HS-27A (cell line): ENCODE data around the gene CAMK4.
A peak's percentile ranks its signal among the peaks of the same experiment; 100 is the strongest.
"Not testable (repeated sequence)": the region's sequence is repeated elsewhere in the genome, so short reads cannot be mapped to it uniquely, and the experiment has no call there.

Experiments
- DNase-seq: peaks from one replicate; pipeline ENCODE4 v3.0.0-alpha.2; 2012; ENCODE audit warnings: low read depth, missing footprints

Gene CAMK4

DNA sequence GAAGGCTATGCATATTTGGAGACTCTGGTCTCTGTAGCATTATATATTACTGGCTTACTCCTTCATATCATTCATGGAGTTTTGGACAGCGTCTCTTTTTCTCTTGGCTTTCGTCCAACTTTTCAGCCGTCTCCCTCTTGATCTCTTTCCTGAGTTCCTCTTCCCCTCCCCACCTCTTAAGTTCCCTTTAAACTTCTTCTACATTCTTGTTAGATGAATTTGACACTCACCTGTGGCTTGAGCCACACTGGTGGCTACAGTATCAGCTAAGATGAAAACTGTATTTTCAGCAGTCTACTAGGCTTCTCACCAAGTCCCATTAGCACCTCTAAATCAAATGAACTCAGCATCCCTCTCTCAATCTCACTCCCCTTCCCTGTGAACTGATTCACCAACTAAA, 160.0 kb downstream of the CAMK4 start:
- no peak for DNase-seq

DNA sequence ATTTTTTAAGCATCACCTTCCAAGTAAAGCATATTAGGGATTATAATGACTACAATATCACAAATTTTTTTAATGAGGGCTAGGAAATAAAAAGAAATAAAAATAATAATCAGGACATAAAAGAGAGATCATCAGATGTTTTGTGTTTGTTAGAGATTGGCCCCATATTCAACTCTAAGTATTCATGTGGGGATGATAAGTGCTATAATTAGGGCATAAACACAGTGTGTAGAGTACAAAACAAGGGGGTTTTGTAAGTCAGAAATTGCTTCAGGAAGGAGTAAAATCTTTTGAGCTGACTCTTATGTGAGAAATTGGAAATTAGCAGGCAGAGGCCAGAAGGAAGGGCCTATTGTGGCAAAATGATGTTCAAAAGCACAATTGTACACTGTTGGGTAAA, 160.9 kb downstream of the CAMK4 start:
- no peak for DNase-seq

DNA sequence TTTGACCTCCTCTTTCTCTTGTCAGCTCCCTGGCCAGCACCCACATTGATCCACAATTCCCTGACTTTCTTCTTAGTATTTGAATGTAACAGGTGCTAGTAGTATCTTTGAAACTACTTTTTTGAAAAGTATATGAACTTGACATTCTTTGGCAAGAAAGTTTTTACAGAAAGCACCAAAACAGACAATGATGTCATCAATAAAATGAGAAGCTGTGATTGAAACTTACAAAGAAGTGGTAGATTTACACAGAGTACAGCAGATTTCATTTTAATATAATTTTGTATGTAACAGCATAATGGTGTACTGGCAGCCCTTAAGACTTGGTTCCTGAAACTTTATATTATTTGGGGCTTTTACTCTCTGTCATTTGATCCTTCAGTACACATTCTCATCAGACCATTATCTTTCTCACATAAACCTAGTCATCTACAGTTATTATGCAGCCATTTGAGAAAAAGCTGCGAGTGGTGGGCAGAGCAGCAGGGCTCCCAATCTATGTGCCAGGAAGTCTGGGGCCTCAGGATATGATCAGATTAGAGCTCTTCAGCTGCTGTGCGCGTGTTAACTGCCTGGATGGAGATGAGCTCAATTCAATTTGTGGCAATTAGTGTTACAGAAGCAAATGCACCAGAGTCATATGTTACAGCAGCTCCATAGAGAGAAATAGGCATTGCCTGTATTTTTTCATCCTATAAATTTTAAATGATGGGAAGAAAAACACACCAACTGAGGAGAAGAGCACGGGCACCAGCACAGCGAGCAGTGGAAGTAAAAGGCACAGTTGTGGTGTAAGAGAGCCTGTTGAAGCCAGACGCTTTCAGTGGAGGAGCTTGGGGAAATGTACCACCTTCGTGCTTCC, 162.0 kb downstream of the CAMK4 start:
- no peak for DNase-seq

DNA sequence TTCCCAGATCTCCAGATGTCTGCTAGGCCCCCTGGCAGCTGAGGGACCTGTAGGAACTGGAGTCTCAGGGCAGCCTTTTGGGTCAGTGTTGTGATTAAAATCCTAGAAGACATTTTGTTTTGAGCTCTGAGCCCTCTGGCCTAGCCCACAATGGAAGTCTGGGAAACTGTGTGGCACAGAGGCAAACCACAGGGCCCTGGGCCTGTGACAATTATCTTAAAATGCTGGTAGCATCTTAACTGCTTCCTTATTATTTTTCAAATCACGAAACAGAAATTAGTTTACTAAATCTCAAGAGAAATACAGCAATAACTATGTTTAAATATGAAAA, 162.6 kb downstream of the CAMK4 start:
- no peak for DNase-seq

DNA sequence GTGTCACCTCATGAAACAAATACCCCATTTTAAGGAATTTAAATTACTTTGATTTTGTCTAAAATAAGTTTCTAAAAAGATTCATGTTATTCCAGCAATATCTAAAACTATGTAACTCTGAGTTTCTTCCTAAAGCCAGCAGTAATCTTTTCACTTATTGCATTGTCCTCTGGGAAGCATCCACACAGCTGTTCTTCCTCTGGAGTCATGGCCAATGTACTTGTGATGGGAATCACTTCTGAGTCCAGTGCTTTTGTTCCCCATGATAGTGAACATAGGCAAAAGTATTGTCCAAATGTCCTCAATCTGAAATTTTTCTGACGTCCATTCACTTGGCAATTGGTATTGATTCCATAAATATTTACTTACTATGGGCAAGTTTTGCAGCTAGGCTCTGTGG, 163.2 kb downstream of the CAMK4 start:
- DNase-seq: no peak

DNA sequence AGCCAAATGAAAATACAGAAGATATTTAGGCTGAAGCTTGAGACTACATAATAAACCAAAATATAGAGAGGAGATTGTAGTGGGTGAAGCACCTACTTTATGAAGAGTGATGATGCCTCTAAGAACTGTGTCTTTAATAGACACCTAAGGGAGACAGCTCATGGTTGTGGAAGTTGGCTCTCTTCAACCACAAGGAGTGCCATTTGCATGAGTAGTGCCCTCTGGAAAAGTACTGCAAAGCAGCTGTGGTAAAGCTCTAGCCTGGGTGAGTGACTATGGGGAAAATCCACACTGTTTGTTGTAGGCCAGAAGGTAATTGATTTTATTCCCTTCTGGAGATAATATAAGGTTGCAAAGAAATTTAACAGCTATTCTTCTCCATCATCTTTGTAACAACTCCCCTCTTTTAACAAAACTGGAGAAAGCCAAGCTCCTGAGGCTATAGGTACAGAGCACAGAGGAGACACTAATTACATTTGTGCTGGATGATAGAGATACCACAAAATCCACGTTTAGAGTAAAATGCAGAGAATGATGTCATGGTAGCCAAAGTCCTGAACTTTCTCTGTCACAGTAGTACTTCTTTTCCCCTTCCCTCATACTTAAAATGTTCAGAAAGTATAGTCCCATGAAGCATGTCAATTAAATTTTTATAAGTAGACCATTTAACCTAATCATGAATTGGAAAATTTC, 165.4 kb downstream of the CAMK4 start:
- peak; percentile 51 for DNase-seq

DNA sequence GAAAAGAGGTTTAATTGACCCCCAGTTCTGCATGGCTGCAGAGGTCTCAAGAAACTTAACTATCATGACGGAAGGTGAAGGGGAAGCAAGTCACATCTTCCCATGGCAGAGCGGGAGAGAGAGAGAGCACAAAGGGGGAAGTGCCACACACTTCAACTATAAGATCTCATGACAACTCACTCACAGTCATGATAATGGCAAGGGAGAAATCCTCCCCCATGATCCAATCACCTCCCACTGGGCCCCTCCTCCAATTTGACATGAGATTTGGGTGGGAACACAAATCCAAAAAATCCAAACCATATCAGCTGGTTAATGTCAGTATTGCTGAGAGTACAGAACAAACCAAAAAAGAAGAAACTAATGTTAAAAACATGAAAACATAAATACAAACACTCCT, 168.0 kb downstream of the CAMK4 start:
- DNase-seq: no peak

DNA sequence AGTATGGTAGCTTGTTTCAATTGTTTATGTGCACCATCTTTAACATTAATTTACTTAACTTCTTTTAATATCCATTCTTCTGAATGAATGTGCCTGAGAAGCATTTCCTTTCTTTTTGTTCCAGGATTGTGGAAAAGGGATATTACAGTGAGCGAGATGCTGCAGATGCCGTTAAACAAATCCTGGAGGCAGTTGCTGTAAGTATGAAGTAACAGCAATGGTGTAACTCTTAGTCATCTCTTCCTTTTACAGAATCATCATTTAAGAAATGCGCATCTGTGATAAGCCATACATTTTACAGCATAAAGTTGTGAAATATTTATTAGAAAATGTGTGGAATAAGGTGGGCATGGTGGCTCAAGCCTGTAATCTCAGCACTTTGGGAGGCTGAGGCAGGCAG, 170.4 kb downstream of the CAMK4 start:
- no peak for DNase-seq

DNA sequence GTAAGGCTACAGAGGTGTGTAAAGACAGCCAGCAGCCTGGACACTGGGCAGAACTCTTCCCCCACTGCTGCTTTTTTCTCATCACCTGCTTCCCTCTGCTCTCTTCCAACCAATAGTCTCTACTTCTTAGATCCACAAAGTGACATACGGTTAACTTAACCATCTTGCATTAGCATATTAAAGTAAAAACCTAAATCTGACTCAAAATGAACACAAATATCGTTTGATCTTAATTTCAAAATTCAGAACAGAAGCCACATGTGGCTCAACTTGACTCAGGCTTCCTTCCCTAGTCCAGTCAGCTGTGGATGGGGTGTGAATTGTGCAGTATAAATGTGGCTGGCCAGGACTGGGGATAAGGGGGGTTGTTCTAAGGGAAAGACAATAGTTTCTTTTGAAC, 173.8 kb downstream of the CAMK4 start:
- DNase-seq: no peak

DNA sequence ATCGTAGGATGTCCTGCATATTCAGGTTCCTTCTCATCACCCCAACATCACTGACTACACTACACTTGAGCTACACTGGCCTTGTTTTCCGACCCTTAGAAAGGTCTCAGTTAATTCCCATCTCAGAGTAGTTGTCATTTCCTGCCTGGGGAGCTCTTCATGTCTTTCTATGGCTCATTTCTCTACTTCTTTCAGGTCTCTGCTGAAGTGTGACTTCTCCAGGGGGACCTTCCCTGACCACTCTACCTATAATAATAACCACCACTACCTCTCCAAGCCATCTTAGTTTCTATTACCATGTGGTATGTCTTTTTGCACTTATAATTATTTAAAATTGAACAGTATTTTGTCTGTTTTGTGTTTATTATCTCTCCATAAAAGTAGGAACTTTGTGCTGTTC, 174.9 kb downstream of the CAMK4 start:
- no peak for DNase-seq

DNA sequence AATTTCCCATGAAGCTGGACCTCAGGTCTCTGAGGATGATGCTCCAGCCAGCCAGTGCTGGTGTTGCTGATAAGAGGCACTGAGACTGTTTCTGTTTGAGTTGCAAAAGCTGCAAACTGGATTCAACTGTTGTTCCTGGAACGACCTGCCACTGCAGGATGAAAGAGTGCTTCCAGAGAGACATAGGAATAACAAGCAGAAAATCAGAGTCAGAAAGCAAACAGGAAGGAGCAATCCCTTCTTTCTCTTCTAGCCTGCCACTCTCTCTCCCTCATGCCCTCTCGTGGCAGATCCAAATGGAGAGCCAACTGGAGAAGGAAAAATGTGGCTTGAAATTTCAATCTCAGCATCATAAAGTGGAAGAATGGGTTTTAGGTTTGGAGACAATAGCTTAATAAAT, 177.7 kb downstream of the CAMK4 start:
- no peak for DNase-seq

DNA sequence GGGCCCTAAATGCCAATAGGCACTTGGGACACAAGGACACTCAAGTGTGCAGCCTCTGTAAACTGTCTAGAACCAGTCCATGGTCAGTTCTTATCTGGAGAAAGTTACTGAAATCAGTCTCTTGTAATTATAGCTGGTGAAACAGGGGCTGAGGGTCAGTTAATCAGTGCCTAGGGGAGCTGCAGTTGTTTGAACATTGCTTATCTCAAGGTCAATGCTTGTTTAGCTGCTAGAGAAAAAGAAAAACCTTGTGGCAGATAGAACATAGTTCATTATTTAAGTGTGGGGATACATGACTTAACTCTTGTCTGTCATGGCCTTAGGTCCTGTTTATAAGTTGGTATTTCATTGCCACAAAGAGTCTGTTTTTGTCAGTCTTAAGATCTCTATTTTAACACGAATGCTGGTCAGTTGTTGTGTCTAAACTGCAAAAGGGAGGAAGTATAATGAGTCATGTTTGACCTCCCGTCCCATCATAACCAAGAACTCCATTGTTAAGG, 180.1 kb downstream of the CAMK4 start:
- no peak for DNase-seq

DNA sequence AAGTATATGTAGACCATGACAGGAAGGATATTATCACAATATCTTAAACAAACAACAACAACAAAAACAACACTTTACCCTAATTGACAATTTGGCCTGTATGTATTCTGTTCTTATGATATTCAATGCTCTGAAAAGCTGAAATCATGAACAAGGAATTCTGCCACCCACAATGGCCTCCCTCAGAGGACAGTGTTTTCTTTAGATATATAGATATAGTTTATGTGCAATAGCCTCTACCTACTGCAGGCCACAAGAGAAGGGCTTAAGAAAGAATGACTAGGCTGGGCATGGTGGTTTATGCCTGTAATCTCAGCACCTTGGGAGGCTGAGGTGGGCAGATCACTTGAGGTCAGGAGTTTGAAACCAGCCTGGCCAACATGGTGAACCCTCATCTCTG, 183.4 kb downstream of the CAMK4 start:
- DNase-seq: no peak

DNA sequence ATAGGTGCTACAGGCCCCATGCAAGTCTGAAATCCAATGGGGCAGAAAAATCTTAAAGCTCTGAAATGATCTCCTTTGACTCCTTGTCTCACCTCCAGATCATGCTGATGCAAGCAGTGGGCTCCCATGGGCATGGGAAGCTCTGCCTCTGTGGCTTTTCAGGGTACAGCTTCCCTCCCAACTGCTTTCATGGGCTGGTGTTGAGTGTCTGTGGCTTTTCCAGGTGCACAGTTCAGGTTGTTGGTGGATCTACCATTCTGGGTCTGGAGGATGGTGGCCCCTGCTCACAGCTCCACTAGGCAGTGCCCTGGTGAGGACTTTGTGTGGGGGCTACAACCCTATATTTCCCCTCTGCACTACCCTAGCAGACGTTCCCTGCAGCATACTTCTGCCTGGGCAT, 184.6 kb downstream of the CAMK4 start:
- DNase-seq: no peak

DNA sequence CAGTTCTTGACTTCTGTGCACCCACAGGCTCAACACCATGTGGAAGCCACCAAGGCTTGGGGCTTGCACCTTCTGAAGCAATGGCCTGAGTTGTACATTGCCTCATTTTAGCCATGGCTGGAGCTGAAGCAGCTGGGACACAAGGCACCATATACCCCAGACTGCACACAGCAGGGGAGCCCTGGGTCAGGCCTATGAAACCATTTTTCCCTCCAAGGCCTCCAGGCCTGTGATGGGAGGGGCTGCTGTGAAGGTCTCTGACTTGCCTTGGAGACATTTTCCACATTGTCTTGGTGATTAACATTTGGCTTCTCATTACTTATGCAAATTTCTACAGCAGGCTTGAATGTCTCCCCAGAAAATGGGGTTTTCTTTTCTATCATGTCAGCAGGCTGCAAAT, 185.1 kb downstream of the CAMK4 start:
- DNase-seq: not testable (repeated sequence)

DNA sequence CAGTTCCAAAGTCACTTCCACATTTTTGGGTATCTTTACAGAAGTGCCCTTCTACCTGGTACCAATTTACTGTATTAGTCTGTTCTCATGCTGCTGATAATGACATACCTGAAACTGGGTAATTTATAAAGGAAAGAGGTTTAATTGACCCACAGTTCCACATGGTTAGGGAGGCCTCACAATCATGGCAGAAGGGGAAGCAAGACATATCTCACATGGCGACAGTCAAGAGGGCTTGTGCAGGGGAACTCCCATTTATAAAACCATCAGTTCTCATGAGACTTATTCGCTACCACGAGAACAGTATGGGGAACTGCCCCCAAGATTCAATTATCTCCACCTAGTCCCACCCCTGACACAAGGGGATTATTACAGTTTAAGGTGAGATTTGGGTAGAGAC, 185.9 kb downstream of the CAMK4 start:
- not testable (repeated sequence) for DNase-seq

DNA sequence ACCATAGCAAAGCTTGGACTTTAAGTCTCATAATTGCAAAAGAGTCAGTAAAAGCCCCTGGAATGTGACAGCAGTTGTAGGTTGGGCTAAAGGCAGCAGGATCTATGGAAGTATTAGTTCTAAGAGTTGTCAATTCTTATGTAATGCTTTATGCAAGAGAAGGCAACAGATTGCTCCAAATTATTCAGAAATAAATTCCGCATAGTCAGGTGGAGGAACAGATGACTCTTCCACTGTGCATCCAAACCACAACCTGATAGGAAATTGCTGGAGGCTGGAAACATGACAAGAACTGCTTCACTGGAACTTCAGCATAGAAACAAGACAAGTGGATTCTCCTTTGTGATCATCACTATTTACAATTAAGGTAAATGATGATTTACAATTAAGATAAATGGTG, 187.1 kb downstream of the CAMK4 start:
- no peak for DNase-seq

DNA sequence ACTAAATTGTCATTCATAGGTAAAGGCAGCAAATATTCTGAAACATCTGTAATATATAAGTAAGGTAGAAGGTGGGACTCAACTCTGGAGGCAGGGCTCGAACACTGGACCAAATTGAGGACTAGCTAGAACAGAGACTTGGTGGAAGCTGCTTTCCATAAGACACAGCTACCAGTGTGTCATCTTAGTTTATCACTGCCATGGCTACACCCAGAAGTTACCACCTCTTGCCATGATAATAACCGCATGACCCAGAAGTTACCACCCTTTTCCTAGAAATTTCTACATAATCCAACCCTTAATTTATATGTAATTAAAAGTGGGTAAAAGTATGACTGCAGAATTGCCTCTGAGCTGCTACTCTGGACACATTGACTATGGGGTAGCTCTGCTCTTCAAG, 188.4 kb downstream of the CAMK4 start:
- no peak for DNase-seq

DNA sequence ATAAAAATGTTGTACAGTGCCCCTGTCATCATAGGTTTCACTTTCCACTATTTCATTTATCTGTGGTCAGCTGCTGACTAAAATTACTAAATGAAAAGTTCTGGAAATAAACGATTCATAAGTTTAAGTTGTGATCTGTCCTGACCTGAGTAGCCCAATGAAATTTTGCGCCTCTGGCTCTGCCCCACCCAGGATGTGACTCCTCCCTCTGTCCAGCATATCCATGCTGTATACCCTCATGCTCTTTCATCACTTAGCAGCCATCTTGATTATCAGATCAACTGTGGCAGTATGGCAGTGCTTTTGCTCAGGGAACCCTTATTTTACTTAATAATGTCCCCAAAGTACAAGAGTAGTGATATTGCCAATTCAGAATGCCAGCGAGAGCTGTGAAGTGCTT, 190.9 kb downstream of the CAMK4 start:
- no peak for DNase-seq

DNA sequence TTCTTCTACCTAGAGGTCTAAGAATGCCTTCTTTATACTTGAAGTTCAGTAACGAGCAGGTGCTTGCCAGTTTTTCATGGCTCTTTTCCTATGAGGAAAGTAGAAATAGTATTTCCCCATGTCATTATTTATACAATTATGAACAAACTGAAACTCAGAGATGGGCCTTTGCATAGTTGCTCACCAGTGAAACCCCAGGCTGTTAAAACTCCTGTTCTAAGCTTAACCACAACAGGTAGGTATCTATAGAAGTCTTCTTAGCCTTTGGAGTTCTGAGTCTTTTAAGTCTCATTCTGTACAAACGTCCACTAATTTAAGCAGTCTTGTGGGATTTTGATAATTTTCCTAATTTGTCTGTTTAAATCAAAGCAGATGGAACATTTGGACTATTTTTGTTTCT, 198.1 kb downstream of the CAMK4 start:
- DNase-seq: no peak

DNA sequence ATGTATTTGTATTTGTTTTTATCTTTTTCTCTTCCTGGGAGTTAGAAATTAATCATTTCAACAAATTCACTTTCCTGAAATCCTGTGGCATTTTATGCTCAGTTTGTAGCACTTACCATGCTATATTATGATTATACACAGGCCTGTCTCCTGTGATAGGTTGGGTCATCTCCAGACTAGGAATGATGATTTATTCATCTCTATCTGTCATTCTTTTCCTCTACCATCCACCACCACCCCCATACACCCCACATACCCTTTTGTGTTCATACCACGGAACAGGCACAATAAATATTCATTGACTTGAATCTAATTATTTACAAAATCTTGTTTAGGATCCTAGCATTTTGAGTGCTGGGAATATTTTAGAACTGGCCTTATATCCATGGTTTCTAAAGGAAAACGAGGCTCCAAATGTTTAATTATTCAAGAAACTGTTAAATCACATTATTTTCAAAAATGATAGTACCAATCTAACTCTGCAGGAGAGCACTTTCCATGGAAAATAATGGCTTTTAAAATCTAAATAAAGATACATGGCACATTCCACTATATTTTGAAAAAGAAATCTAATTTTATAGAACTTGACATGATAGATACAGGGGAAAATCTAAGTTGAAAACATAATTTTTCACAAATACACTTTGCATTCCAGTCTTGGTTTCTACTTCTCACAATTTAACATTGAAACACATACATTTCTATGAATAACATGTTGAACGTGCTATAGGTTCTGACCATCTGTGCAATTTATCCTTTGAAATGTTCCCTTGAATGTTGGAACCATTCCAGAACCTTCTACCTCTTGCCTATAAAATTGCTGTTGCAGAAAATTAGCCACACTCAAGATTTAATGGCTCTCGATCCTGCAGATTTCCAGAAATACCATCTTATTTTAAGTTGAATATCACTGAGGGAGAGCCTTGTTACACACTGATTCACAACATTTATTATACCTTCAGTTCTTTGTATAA, 198.8 kb downstream of the CAMK4 start:
- no peak for DNase-seq

DNA sequence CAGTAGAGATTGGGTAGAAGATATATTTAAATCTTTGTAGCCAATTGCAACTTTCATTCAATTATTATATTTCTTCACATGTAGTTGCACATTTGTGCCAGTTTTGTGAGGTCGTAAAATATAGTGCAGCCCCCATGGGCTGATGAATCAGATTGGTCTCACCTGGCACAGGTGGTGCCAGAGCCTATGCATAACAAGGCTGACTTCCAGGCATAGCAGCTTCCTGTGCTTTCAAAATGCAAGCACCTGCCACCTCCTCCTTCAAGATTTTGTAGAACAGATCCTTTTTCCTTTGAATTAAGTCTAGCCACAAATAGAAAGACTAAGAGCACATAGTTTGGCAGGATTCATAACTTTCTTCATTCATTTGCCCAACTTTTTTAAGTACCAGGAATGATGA, 201.0 kb downstream of the CAMK4 start:
- DNase-seq: no peak

DNA sequence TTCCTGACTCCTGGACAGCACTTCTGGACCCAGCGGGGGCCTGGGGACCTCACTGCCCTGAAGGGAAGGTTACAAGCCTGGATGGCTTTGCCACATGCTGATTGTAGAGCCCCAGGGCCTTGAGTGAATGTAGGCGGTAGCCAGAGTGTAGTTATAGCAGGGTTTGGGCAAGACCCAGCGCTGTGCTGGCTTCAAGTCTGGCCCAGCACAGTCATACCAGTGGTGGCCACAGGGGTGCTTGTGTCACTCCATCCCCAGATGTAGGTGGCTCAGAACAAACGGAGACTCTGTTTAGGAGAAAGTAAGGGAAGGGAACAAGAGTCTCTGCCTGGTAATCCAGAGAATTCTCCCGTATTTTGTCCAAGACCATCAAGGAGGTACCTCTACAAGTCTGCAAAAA, 203.6 kb downstream of the CAMK4 start:
- DNase-seq: no peak
